Mesenchymal stem cell (in vitro differentiated cells and primary cell): Measurements from ENCODE around the gene LY86.

Experiments used
- DNase-seq: peaks from one replicate; pipeline ENCODE4 v3.0.0-alpha.2; 2013
- H2AFZ ChIP-seq: one replicate; pipeline ENCODE4 v1.6.1; 2013; ENCODE audit warnings: low read depth, mild to moderate bottlenecking, control low read depth, inconsistent platforms, low read length, moderate library complexity
- H2AK5ac ChIP-seq: 2 replicates; pipeline ENCODE4 v1.6.1; 2013; ENCODE audit warnings: low read length, moderate library complexity, mild to moderate bottlenecking, inconsistent platforms; ENCODE audit not compliant: severe bottlenecking
- H2BK120ac ChIP-seq: one replicate; pipeline ENCODE4 v1.6.1; 2013; ENCODE audit warnings: low read depth, mild to moderate bottlenecking, inconsistent platforms, low read length, moderate library complexity
- H2BK12ac ChIP-seq, 2 experiments: one replicate each; pipeline ENCODE4 v1.6.1; 2013; ENCODE audit warnings: inconsistent platforms in 2 of 2, low read length in 2 of 2, mild to moderate bottlenecking in 2 of 2, moderate library complexity in 2 of 2, control low read depth in 1 of 2
- H2BK15ac ChIP-seq: one replicate; pipeline ENCODE4 v1.6.1; 2013; ENCODE audit warnings: mild to moderate bottlenecking, low read depth, inconsistent platforms; ENCODE audit not compliant: poor library complexity, severe bottlenecking
- H2BK5ac ChIP-seq: 2 replicates; pipeline ENCODE4 v1.6.1; 2013; ENCODE audit warnings: low read depth, mild to moderate bottlenecking, low read length, control low read depth, inconsistent platforms; ENCODE audit not compliant: poor library complexity, severe bottlenecking
- H3K14ac ChIP-seq, 2 experiments: one replicate each; pipeline ENCODE4 v1.6.1; 2013; ENCODE audit warnings: inconsistent platforms in 2 of 2, low read length in 2 of 2, control low read depth in 1 of 2, mild to moderate bottlenecking in 1 of 2, moderate library complexity in 1 of 2
- H3K18ac ChIP-seq, 2 experiments: one replicate each; pipeline ENCODE4 v1.6.1; 2013; ENCODE audit warnings: inconsistent platforms in 2 of 2, low read length in 2 of 2, control low read depth in 1 of 2, low read depth in 1 of 2, mild to moderate bottlenecking in 1 of 2
- H3K23ac ChIP-seq, 2 experiments: one replicate each; pipeline ENCODE4 v1.6.1; 2013; ENCODE audit warnings: inconsistent platforms in 2 of 2, low read length in 2 of 2, mild to moderate bottlenecking in 2 of 2, moderate library complexity in 2 of 2, control low read depth in 1 of 2
- H3K27ac ChIP-seq: 2 replicates; pipeline ENCODE4 v1.5.1; 2013; ENCODE audit warnings: mild to moderate bottlenecking, moderate library complexity, low read length, control low read depth, inconsistent platforms; ENCODE audit not compliant: poor library complexity, severe bottlenecking
- H3K27me3 ChIP-seq, 2 experiments: 2 replicates each; pipeline versions ENCODE4 v1.6.1 to v1.7.0; 2013; ENCODE audit warnings: low read length in 2 of 2, mild to moderate bottlenecking in 2 of 2, moderate library complexity in 2 of 2, control low read depth in 1 of 2, inconsistent platforms in 1 of 2; ENCODE audit not compliant: control insufficient read depth in 1 of 2, insufficient read depth in 1 of 2
- H3K36me3 ChIP-seq, 2 experiments: 2 replicates each; pipeline versions ENCODE4 v1.6.1 to v1.7.0; 2013; ENCODE audit warnings: low read length in 2 of 2, control low read depth in 1 of 2, inconsistent platforms in 1 of 2, low read depth in 1 of 2, mild to moderate bottlenecking in 1 of 2; ENCODE audit not compliant: insufficient read depth in 2 of 2, control insufficient read depth in 1 of 2
- H3K4ac ChIP-seq, 2 experiments: one replicate each; pipeline ENCODE4 v1.6.1; 2013; ENCODE audit warnings: inconsistent platforms in 2 of 2, low read length in 2 of 2, mild to moderate bottlenecking in 2 of 2, moderate library complexity in 2 of 2, control low read depth in 1 of 2, low read depth in 1 of 2
- H3K4me1 ChIP-seq: 2 replicates; pipeline ENCODE4 v1.6.1; 2013; ENCODE audit warnings: low read depth, low read length, control low read depth; ENCODE audit not compliant: control insufficient read depth, insufficient read depth
- H3K4me2 ChIP-seq: 2 replicates; pipeline ENCODE4 v1.6.1; 2013; ENCODE audit warnings: low read length, mild to moderate bottlenecking, inconsistent platforms; ENCODE audit not compliant: poor library complexity, severe bottlenecking
- H3K4me3 ChIP-seq, 2 experiments: 2 replicates each; pipeline versions ENCODE4 v1.5.1 to v1.7.0; 2013; ENCODE audit warnings: low read length in 2 of 2, mild to moderate bottlenecking in 2 of 2, control low read depth in 1 of 2, low read depth in 1 of 2; ENCODE audit not compliant: insufficient read depth in 1 of 2
- H3K79me1 ChIP-seq: replicated peaks from 2 replicates; pipeline ENCODE4 v1.6.1; 2013; ENCODE audit warnings: mild to moderate bottlenecking, control low read depth, low read length, inconsistent platforms; ENCODE audit not compliant: poor library complexity, severe bottlenecking
- H3K9ac ChIP-seq: 2 replicates; pipeline ENCODE4 v1.7.0; 2013; ENCODE audit warnings: mild to moderate bottlenecking, low read length, moderate library complexity
- H3K9me3 ChIP-seq: 2 replicates; pipeline ENCODE4 v1.7.0; 2013; ENCODE audit warnings: mild to moderate bottlenecking, low read length; ENCODE audit not compliant: control insufficient read depth
- H4K8ac ChIP-seq: one replicate; pipeline ENCODE4 v1.6.1; 2013; ENCODE audit warnings: inconsistent platforms, mild to moderate bottlenecking, low read length, moderate library complexity
- H4K91ac ChIP-seq: one replicate; pipeline ENCODE4 v1.6.1; 2013; ENCODE audit warnings: mild to moderate bottlenecking, low read length, inconsistent platforms
- WGBS: methylation state at CpG from one replicate; pipeline ENCODE4 v1.1.7; 2013; ENCODE audit warnings: mixed read lengths; 5-methylcytosine and 5-hydroxymethylcytosine counted together

Gene LY86

DNA sequence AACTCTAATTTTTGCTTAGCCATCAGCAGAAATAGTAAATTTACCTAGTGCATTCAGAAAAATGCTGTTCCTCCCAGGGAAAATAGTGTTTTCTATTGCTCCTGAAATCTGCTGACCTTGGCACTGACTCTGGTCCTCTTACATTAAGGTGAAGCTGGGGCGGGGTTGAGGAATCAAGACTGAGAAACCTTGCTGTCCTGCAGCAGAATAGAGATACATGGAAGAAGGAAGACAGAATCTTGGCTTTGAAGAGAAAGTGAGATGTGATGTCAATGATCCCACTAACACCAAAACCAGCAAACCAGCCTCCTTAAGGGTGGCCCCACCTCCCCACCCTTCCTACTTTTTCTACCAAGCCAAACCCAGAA lies 840 bp upstream of the LY86 start:
- Histone ChIP-seq H3K9me3 (no peaks in the 10 kb centered on the region), H3K4ac (no peak overlapping the region), H2BK5ac (no peak overlapping the region), H2BK12ac (no peak overlapping the region), H3K4me3 (no peak overlapping the region), H2BK120ac (no peak overlapping the region), H3K79me1 (no peaks in the 10 kb centered on the region), H2AK5ac (no peak overlapping the region), H3K27me3 (peaks cover 0 to 19% of the 10 kb centered on the region in 2 experiments), H3K36me3 (no peaks in the 10 kb centered on the region), H3K14ac (no peak overlapping the region), H3K9ac (no peak overlapping the region), H4K8ac (no peak overlapping the region), H2AFZ (no peak overlapping the region), H2BK15ac (no peak overlapping the region), H3K27ac (no peak overlapping the region), H3K18ac (no peak overlapping the region), H3K23ac (no peak overlapping the region), H3K4me1 (no peaks in the 10 kb centered on the region), H3K4me2 (no peak overlapping the region), H4K91ac (no peak overlapping the region)
- DNase-seq = no peak
- WGBS = 67% methylated on average over 1 of the region's 1 CpG

DNA sequence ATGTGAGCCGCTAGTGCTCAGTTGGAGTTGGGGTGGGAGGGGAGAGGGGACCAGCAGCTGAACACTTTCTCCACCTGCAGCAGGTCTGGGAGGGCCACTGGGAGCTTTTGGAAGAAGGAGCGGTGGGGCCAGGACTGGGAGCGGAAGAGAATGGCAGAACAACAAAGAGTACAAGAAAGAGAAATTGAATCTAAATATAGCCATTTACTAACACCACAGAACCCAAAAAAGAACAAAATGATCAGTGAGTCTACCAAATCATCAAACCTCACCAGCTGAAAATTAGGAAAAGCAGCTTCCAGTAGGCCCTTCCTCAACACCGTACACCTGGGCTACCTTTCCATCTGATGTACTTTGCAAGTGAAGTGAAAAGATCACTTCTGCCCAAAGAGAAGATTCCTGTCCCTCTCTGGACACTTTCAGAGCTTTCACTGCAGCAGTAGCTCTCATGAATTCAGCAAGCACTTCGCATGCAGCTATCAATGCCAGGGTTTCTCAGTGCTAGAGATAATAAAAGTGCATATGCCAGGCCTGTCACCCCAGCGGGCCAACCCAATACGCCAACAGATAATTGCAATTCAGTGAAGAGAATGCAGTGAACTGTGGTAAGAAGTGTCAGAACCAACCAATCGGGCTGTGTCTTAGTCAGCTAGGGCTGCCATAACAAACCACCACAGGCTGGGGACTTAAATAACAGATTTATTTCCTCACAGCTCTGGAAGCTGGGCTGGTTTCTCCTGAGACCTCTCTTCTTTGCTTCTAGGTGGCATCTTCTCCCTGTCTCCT lies 597 bp downstream of the LY86 start:
- H3K9ac ChIP-seq = no peak overlapping the region
- no peak overlapping the region for H3K4me2 ChIP-seq
- no peaks in the 10 kb centered on the region for H3K36me3 ChIP-seq
- no peak overlapping the region for H2BK15ac ChIP-seq
- no peak overlapping the region for H4K91ac ChIP-seq
- no peak overlapping the region for H3K23ac ChIP-seq
- H3K27ac ChIP-seq = no peak overlapping the region
- DNase-seq = no peak
- H3K14ac ChIP-seq = no peak overlapping the region
- no peak overlapping the region for H3K4ac ChIP-seq
- H3K79me1 ChIP-seq = no peaks in the 10 kb centered on the region
- no peaks in the 10 kb centered on the region for H3K9me3 ChIP-seq
- no peak overlapping the region for H2BK12ac ChIP-seq
- H2AFZ ChIP-seq = no peak overlapping the region
- H2BK120ac ChIP-seq = no peak overlapping the region
- no peak overlapping the region for H2BK5ac ChIP-seq
- H3K18ac ChIP-seq = no peak overlapping the region
- no peak overlapping the region for H2AK5ac ChIP-seq
- H4K8ac ChIP-seq = no peak overlapping the region
- peaks cover 0 to 19% of the 10 kb centered on the region in 2 experiments for H3K27me3 ChIP-seq
- H3K4me1 ChIP-seq = no peaks in the 10 kb centered on the region
- WGBS = 87% methylated on average over 6 of the region's 8 CpGs
- H3K4me3 ChIP-seq = no peak overlapping the region

DNA sequence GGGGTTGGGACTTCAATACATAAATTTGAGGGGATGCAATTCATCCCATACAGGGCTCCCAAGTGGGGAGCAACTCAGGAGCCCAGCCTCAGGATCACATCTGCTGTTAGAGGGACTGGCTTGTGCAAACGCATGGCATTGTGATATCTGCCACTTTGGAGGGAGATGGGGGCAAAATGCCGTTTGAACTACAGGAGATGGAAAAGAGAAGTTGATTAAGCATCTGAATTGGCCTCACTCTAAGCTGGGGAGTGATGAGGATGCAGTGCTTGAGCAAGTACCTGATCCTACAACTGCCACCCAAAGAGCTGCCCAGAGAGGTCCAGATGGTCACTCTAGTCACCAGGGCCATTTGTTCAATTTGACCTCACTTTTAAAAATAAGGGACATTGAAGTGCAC lies 2.0 kb downstream of the LY86 start:
- no peak overlapping the region for H3K4ac ChIP-seq
- no peak overlapping the region for H2AFZ ChIP-seq
- H4K8ac ChIP-seq = no peak overlapping the region
- no peaks in the 10 kb centered on the region for H3K9me3 ChIP-seq
- H3K18ac ChIP-seq = no peak overlapping the region
- H2BK12ac ChIP-seq = no peak overlapping the region
- H3K36me3 ChIP-seq = no peaks in the 10 kb centered on the region
- H2AK5ac ChIP-seq = no peak overlapping the region
- H2BK15ac ChIP-seq = no peak overlapping the region
- H3K14ac ChIP-seq = no peak overlapping the region
- H2BK120ac ChIP-seq = no peak overlapping the region
- H2BK5ac ChIP-seq = no peak overlapping the region
- H3K27me3 ChIP-seq = peaks cover 0 to 19% of the 10 kb centered on the region in 2 experiments
- WGBS = 81% methylated on average over 2 of the region's 2 CpGs
- DNase-seq = no peak
- no peaks in the 10 kb centered on the region for H3K4me1 ChIP-seq
- H3K4me2 ChIP-seq = no peak overlapping the region
- no peak overlapping the region for H3K23ac ChIP-seq
- no peak overlapping the region for H3K4me3 ChIP-seq
- no peak overlapping the region for H3K27ac ChIP-seq
- H3K9ac ChIP-seq = no peak overlapping the region
- H3K79me1 ChIP-seq = no peaks in the 10 kb centered on the region
- no peak overlapping the region for H4K91ac ChIP-seq

DNA sequence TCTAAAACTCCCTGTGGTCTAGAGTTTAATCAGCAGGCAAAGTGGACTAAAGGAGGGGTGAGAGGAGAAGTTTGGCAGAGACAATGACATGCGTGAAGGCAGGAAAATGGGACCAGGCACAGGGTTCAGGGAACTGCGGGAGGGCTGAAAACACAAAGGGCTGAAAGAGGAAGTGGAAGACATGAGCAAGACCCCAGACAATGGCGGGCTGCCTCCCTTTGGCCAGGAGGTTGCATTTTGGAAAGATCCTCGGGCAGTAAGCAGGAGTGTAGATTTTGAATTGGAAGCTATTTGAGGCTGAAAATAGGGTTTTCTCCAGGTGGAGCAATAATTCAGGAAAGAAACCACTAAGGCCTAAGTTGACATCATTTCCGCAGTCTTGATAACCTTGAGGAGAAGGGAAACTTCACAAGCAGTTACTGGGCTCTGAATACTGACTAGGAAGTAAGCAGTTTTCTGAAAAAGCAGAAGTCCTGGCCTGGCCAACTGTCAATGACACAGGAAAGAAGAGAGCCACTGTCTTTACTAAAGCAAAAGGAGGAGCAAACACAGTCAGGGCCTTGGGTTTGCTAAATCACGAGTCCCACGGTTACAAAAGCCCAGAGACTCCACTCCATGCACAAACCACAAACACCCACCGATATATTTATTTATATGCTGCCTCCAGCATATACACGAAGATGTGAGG lies 3.4 kb downstream of the LY86 start:
- Histone ChIP-seq H3K4me2 (no peak overlapping the region), H2AFZ (no peak overlapping the region), H3K23ac (no peak overlapping the region), H3K4me1 (no peaks in the 10 kb centered on the region), H3K27ac (no peak overlapping the region), H3K18ac (no peak overlapping the region), H3K36me3 (no peaks in the 10 kb centered on the region), H3K4me3 (no peak overlapping the region), H3K9ac (no peak overlapping the region), H4K91ac (no peak overlapping the region), H2BK12ac (no peak overlapping the region), H3K9me3 (no peaks in the 10 kb centered on the region), H2BK5ac (no peak overlapping the region), H3K14ac (no peak overlapping the region), H2AK5ac (no peak overlapping the region), H3K79me1 (no peaks in the 10 kb centered on the region), H3K4ac (no peak overlapping the region), H2BK15ac (no peak overlapping the region), H3K27me3 (peaks cover 0 to 24% of the 10 kb centered on the region in 2 experiments), H2BK120ac (no peak overlapping the region), H4K8ac (no peak overlapping the region)
- WGBS = 73% methylated on average over 6 of the region's 9 CpGs
- no peak for DNase-seq
